Calu3 (cell line): Measurements from ENCODE around the gene PDCD2. TPM values are rescaled to one million over a fixed set of nuclear protein-coding genes. Genes with fewer than 3 reads are reported as not detected.
"Not testable (repeated sequence)": the region's sequence is repeated elsewhere in the genome, so short reads cannot be mapped to it uniquely, and the experiment has no call there.

Experiments used
- Bru-seq: library from RNA; stranded (reverse); fragments of 400-500 nt; gene quantifications from one replicate; lab custom pipeline; 2021; lab: Mats Ljungman, UMichigan
- BruChase-seq, 2 experiments: library from RNA; stranded (reverse); fragments of 400-500 nt; gene quantifications; one replicate each; lab custom pipeline; 2021; lab: Mats Ljungman, UMichigan
- BruUV-seq: library from RNA; stranded (reverse); fragments of 400-500 nt; replicated peaks from 2 replicates; lab custom pipeline; 2021; lab: Mats Ljungman, UMichigan
- CTCF ChIA-PET: fragments of 300-600 bp; sonication (Branson Sonifier 250); formaldehyde crosslinking; loops from one replicate; lab custom pipeline; 2022; ENCODE audit warnings: antibody characterized with exemption; lab: Charles Lee
- DNase-seq: peaks from one replicate; pipeline ENCODE4 v3.0.0; 2022
- H3K27ac Mint-ChIP-seq: one replicate; pipeline ENCODE4 v1.8.0; 2022; ENCODE audit warnings: mixed read lengths; ENCODE audit not compliant: unreplicated experiment
- H3K27me3 Mint-ChIP-seq: one replicate; pipeline ENCODE4 v1.8.0; 2022; ENCODE audit warnings: mixed read lengths; ENCODE audit not compliant: unreplicated experiment
- H3K36me3 Mint-ChIP-seq: one replicate; pipeline ENCODE4 v1.8.0; 2022; ENCODE audit warnings: mild to moderate bottlenecking, moderate library complexity, mixed read lengths; ENCODE audit not compliant: insufficient read depth, unreplicated experiment
- H3K4me1 Mint-ChIP-seq: one replicate; pipeline ENCODE4 v1.8.0; 2022; ENCODE audit warnings: mild to moderate bottlenecking, low read depth, mixed read lengths; ENCODE audit not compliant: unreplicated experiment
- H3K4me3 Mint-ChIP-seq: one replicate; pipeline ENCODE4 v1.8.0; 2022; ENCODE audit warnings: mild to moderate bottlenecking, low read depth, moderate library complexity, mixed read lengths; ENCODE audit not compliant: unreplicated experiment
- H3K9me3 Mint-ChIP-seq: one replicate; pipeline ENCODE4 v1.8.0; 2022; ENCODE audit warnings: low read depth, mixed read lengths; ENCODE audit not compliant: unreplicated experiment
- CTCF ChIP-seq: fragments of 200-600 bp; IDR thresholded peaks from one replicate; pipeline ENCODE4 v1.8.0; 2022; ENCODE audit warnings: antibody characterized with exemption; ENCODE audit not compliant: unreplicated experiment
- intact Hi-C: fragments of 100-400 bp; cut with micrococcal nuclease; formaldehyde crosslinking; loops from one replicate; pipeline ENCODE4 v1.10.0; 2022; ENCODE audit not compliant: unreplicated experiment
- long read RNA-seq: library from polyadenylated mRNA; stranded (forward); transcript quantifications from one replicate; pipeline ENCODE4 v2.0.0, GENCODE V29; 2022
- total RNA-seq: library from RNA; stranded (reverse); gene quantifications from 2 replicates; pipeline ENCODE4 v1.2.3, GENCODE V29; 2022

Gene PDCD2
- 34.5 and 36.6 TPM in 2 replicates for total RNA-seq
- percentile 77 among the genes with signal in this experiment for Bru-seq, nascent RNA
- BruChase-seq, experiment 1, labeled RNA remaining after a 6-hour chase, result percentile 75 among the genes with signal in this experiment
- percentile 71 among the genes with signal in this experiment for BruChase-seq, experiment 2, labeled RNA remaining after a 2-hour chase
- long read RNA-seq, transcript PDCD2-208 (6 exons, 3,378 nt), result major isoform, 18 of 35 reads
- long read RNA-seq, partial matches to known transcripts, result 7 of 35 reads
- long read RNA-seq, other reads (novel, unspliced or antisense), result 4 of 35 reads

- peak; percentile 87 for DNase-seq
- no TSS peak for BruUV-seq
- H3K27ac Mint-ChIP-seq, result peak within 1 kb of the TSS; percentile 63
- peak within 1 kb of the TSS; percentile 97 for H3K4me3 Mint-ChIP-seq
- H3K9me3 Mint-ChIP-seq, result no peaks in the 10 kb centered on the region
- peaks cover 52% of the 10 kb centered on the region for H3K36me3 Mint-ChIP-seq
- H3K27me3 Mint-ChIP-seq, result no peaks in the 10 kb centered on the region
- H3K4me1 Mint-ChIP-seq, result no peaks in the 10 kb centered on the region
- CTCF ChIA-PET, result no interaction called here
- no peak for TF ChIP-seq CTCF
- intact Hi-C loops, result no loop called here
Measured at GRCh38 chr6:170584181-170584953, at the start of gene PDCD2. Gene PDCD2, minus strand, starts transcription at chr6:170584637. Its CDS starts 56 bp downstream, at chr6:170584581.

- BruUV-seq, DNase-seq, H3K36me3 Mint-ChIP-seq, H3K27ac Mint-ChIP-seq, H3K9me3 Mint-ChIP-seq, H3K27me3 Mint-ChIP-seq, intact Hi-C loops, H3K4me1 Mint-ChIP-seq, H3K4me3 Mint-ChIP-seq, CTCF ChIA-PET: not testable (repeated sequence)
Measured at GRCh38 chr6:170616020-170616554, 31.6 kb upstream of the PDCD2 start.

- H3K27me3 Mint-ChIP-seq, H3K4me3 Mint-ChIP-seq, intact Hi-C loops: not testable (repeated sequence)
Measured at GRCh38 chr6:170612256-170612804, 27.9 kb upstream of the PDCD2 start.

GRCh38 chr6:170609225-170609624 lies 24.8 kb upstream of the PDCD2 start:
- H3K27ac Mint-ChIP-seq, H3K36me3 Mint-ChIP-seq, BruUV-seq, H3K9me3 Mint-ChIP-seq, CTCF ChIA-PET, DNase-seq, H3K4me3 Mint-ChIP-seq, H3K4me1 Mint-ChIP-seq, intact Hi-C loops: not testable (repeated sequence)
- H3K27me3 Mint-ChIP-seq, result peaks cover 19% of the 10 kb centered on the region

More at GRCh38 chr6:170612256-170612804, 27.9 kb upstream of the PDCD2 start:
- H3K27ac Mint-ChIP-seq, DNase-seq, H3K4me1 Mint-ChIP-seq, H3K9me3 Mint-ChIP-seq, H3K36me3 Mint-ChIP-seq, CTCF ChIA-PET: not testable (repeated sequence)
- TSS peak; percentile 100 for BruUV-seq

GRCh38 chr6:170605574-170606259 lies 21.3 kb upstream of the PDCD2 start:
- Mint-ChIP-seq H3K36me3 (no peaks in the 10 kb centered on the region), H3K4me3 (no peak overlapping the region), H3K27ac (no peak overlapping the region), H3K4me1 (no peaks in the 10 kb centered on the region), H3K9me3 (peaks cover 2% of the 10 kb centered on the region), H3K27me3 (peaks cover 29% of the 10 kb centered on the region)
- no TSS peak for BruUV-seq
- DNase-seq, result no peak
- no peak for TF ChIP-seq CTCF
- intact Hi-C loops, result no loop called here
- CTCF ChIA-PET, result no interaction called here
